B cell (primary cell): ENCODE measurements around the gene CD53. TPM values are rescaled to one million over a fixed set of nuclear protein-coding genes. Genes with fewer than 3 reads are reported as not detected.
A peak's percentile ranks its signal among the peaks of the same experiment; 100 is the strongest.

ENCODE experiments used
- ATAC-seq: fragments of 200-7000 bp; cut with Tn5 transposase; one replicate; pipeline ENCODE4 v1.10.0; 2021; ENCODE audit warnings: low read depth, mild to moderate bottlenecking, moderate number of reproducible peaks, moderate library complexity
- CTCF ChIA-PET: fragments of 350-600 bp; sonication (Branson Sonifier 250); formaldehyde crosslinking; loops from one replicate; lab custom pipeline; 2021; ENCODE audit warnings: antibody characterized with exemption, inconsistent platforms; lab: Charles Lee
- POLR2A ChIA-PET: fragments of 350-600 bp; sonication (Branson Sonifier 250); formaldehyde crosslinking; loops from one replicate; lab custom pipeline; 2021; ENCODE audit warnings: antibody characterized with exemption; lab: Charles Lee
- DNase-seq: peaks from one replicate; pipeline ENCODE4 v3.0.0; 2013
- H2AFZ ChIP-seq: 2 replicates; pipeline ENCODE4 v1.6.1; 2012; ENCODE audit warnings: mild to moderate bottlenecking, low read depth, low read length; ENCODE audit not compliant: insufficient read depth, poor library complexity, severe bottlenecking
- H3K27ac ChIP-seq, 2 donors: 1 replicate in 1 of 2; 2 replicates in 1 of 2; pipeline ENCODE4 v1.5.1; 2012 to 2013; ENCODE audit warnings: low read length in 2 of 2, mild to moderate bottlenecking in 2 of 2, moderate library complexity in 1 of 2
- H3K27me3 ChIP-seq, 4 experiments: fragments of 200-600 bp in 1 of 4; sonication (generic) in 1 of 4; replicated peaks in 1 of 4; 1 replicate in 2 of 4; 2 replicates in 2 of 4; pipeline versions ENCODE4 v1.6.1 to v1.7.0; 2013 to 2016; ENCODE audit warnings: low read length in 3 of 4, mild to moderate bottlenecking in 2 of 4, mixed read lengths in 1 of 4, moderate library complexity in 1 of 4; ENCODE audit not compliant: insufficient read depth in 4 of 4, control insufficient read depth in 3 of 4; ENCODE audit errors: control extremely low read depth in 1 of 4
- H3K36me3 ChIP-seq, 2 experiments: replicated peaks in 1 of 2; 1 replicate in 1 of 2; 2 replicates in 1 of 2; pipeline versions ENCODE4 v1.6.1 to v1.7.1; 2013; ENCODE audit warnings: low read length in 1 of 2; ENCODE audit not compliant: insufficient read depth in 2 of 2, control insufficient read depth in 1 of 2; ENCODE audit errors: control extremely low read depth in 1 of 2, extremely low read depth in 1 of 2
- H3K4me1 ChIP-seq, 2 donors: fragments of 200-600 bp in 1 of 2; sonication (generic) in 1 of 2; 1 replicate in 1 of 2; 2 replicates in 1 of 2; pipeline versions ENCODE4 v1.5.1 to v1.6.1; 2013 to 2017; ENCODE audit warnings: low read length in 2 of 2; ENCODE audit not compliant: control insufficient read depth in 2 of 2, insufficient read depth in 2 of 2
- H3K4me2 ChIP-seq: replicated peaks from 2 replicates; pipeline ENCODE3; 2012; ENCODE audit warnings: mild to moderate bottlenecking, low read depth, low read length; ENCODE audit not compliant: poor library complexity, severe bottlenecking
- H3K4me3 ChIP-seq, 5 experiments: fragments of 200-600 bp in 1 of 5; sonication (generic) in 1 of 5; 1 replicate in 3 of 5; 2 replicates in 2 of 5; pipeline versions ENCODE4 v1.5.1 to v1.7.0; 2011 to 2016; ENCODE audit warnings: low read length in 4 of 5, mild to moderate bottlenecking in 4 of 5, low read depth in 2 of 5, control low read depth in 1 of 5, moderate library complexity in 1 of 5; ENCODE audit not compliant: insufficient read depth in 1 of 5; ENCODE audit errors: control extremely low read depth in 1 of 5, extremely low read depth in 1 of 5
- H3K79me2 ChIP-seq: fragments of 200-600 bp; sonication (generic); one replicate; pipeline ENCODE4 v1.6.0; 2016; ENCODE audit warnings: low read length; ENCODE audit not compliant: control insufficient read depth, insufficient read depth
- H3K9ac ChIP-seq: fragments of 200-600 bp; sonication (generic); 2 replicates; pipeline ENCODE4 v1.6.1; 2017; ENCODE audit warnings: mild to moderate bottlenecking, low read length, moderate library complexity
- H3K9me3 ChIP-seq, 3 donors: one replicate each; pipeline versions ENCODE4 v1.6.1 to v1.7.1; 2013; ENCODE audit warnings: low read length in 2 of 3; ENCODE audit not compliant: control insufficient read depth in 2 of 3, insufficient read depth in 1 of 3; ENCODE audit errors: control extremely low read depth in 1 of 3
- H4K20me1 ChIP-seq: 2 replicates; pipeline ENCODE4 v1.6.0; 2012; ENCODE audit warnings: mild to moderate bottlenecking, low read length; ENCODE audit not compliant: insufficient read depth, control insufficient read depth, poor library complexity, severe bottlenecking
- H3K27ac Mint-ChIP-seq: one replicate; pipeline ENCODE4 v1.8.0; 2021; ENCODE audit warnings: mixed read lengths
- H3K27me3 Mint-ChIP-seq: one replicate; pipeline ENCODE4 v1.8.0; 2021; ENCODE audit warnings: mixed read lengths
- H3K4me1 Mint-ChIP-seq: one replicate; pipeline ENCODE4 v1.8.0; 2021; ENCODE audit warnings: mixed read lengths
- H3K4me3 Mint-ChIP-seq: one replicate; pipeline ENCODE4 v1.8.0; 2021; ENCODE audit warnings: mixed read lengths
- H3K9me3 Mint-ChIP-seq: one replicate; pipeline ENCODE4 v1.8.0; 2022; ENCODE audit warnings: mixed read lengths; ENCODE audit not compliant: insufficient read depth
- CTCF ChIP-seq: fragments of 200-600 bp; IDR thresholded peaks from one replicate; pipeline ENCODE4 v1.8.0; 2022; ENCODE audit warnings: antibody characterized with exemption, mild to moderate bottlenecking
- EZH2 ChIP-seq: IDR thresholded peaks from 2 replicates; pipeline ENCODE4 v1.6.1; 2012; ENCODE audit warnings: borderline replicate concordance, low read depth, mild to moderate bottlenecking, moderate library complexity, low read length; ENCODE audit not compliant: insufficient read depth, poor library complexity, severe bottlenecking
- WGBS: methylation state at CpG from one replicate; pipeline ENCODE4 v1.1.5; 2013; ENCODE audit warnings: missing lambda C conversion rate; ENCODE audit not compliant: insufficient coverage; 5-methylcytosine and 5-hydroxymethylcytosine counted together
- intact Hi-C: fragments of 100-400 bp; cut with micrococcal nuclease; formaldehyde crosslinking; loops from one replicate; pipeline ENCODE4 v1.10.0; 2022
- polyA plus RNA-seq: library from polyadenylated mRNA; depleted of rRNA; stranded (reverse); fragments of >200 nt; gene quantifications from 2 replicates; pipeline ENCODE4 v1.2.3, GENCODE V29; 2012
- total RNA-seq, 2 donors: library from RNA; stranded (reverse); fragments of 120-200 nt in 1 of 2; gene quantifications; 1 replicate in 1 of 2; 2 replicates in 1 of 2; pipeline versions ENCODE4 v1.2.3 to v1.2.4, GENCODE V29; 2013 to 2022

Gene CD53
- total and polyA plus RNA-seq, 2 donors (not counting 1 experiment from before 2014, with no cell fraction given), result 490 to 1,010 TPM

- Mint-ChIP-seq H3K27me3 (no peaks in the 10 kb centered on the region), H3K4me3 (peak overlapping the region; percentile 78), H3K9me3 (no peaks in the 10 kb centered on the region), H3K4me1 (peaks cover 87% of the 10 kb centered on the region), H3K27ac (peak overlapping the region; percentile 93)
- ChIA-PET CTCF (interaction anchor here (0.7 to 3.8 kb wide), 3 partner anchors 20 to 95 kb away, joined by 3 to 10 read pairs (median 5); no protein-coding TSS in a partner anchor), POLR2A (interaction anchor here (0.8 to 0.9 kb wide), 3 partner anchors 9 to 84 kb away, joined by 3 to 4 read pairs (median 3); partner anchors contain the start of gene LRIF1)
- no peaks in the 10 kb centered on the region for H3K27me3 ChIP-seq
- peaks cover 57 to 92% of the 10 kb centered on the region in 2 donors for H3K4me1 ChIP-seq
- H3K4me2 ChIP-seq, result peak overlapping the region; percentile 78
- no peak overlapping the region for H2AFZ ChIP-seq
- H3K9ac ChIP-seq, result peak overlapping the region; percentile 99
- ATAC-seq (peak; percentile 73), DNase-seq (peak; percentile 64)
- 3% methylated on average over 4 of the region's 7 CpGs for WGBS
- peak overlapping the region in 4 of 5 experiments; percentile 5 to 50 (median 16) for H3K4me3 ChIP-seq
- TF ChIP-seq EZH2 (no peak), CTCF (no peak)
- H3K36me3 ChIP-seq, result peaks cover 2 to 82% of the 10 kb centered on the region in 2 experiments
- peaks cover 0 to under 1% (median 0%) of the 10 kb centered on the region in 3 donors for H3K9me3 ChIP-seq
- intact Hi-C loops, result loop anchor here (1.0 to 10.0 kb wide), 4 partner anchors 8 to 735 kb away; partner anchors contain the start of genes RAP1A and RBM15
- peak overlapping the region; percentile 64 to 96 for H3K27ac ChIP-seq
- H3K79me2 ChIP-seq, result peaks cover 100% of the 10 kb centered on the region
- peaks cover 97% of the 10 kb centered on the region for H4K20me1 ChIP-seq
These were observed 7.0 kb downstream of the CD53 start for GRCh38 chr1:110879758-110880606.
